PC-3 (cell line): ENCODE results near the gene DACH2. TPM values are rescaled to one million over a fixed set of nuclear protein-coding genes. Genes with fewer than 3 reads are reported as not detected.

Source experiments
- ATAC-seq: fragments of 200-7000 bp; cut with Tn5 transposase; 2 replicates; pipeline ENCODE4 v1.9.1; 2020; ENCODE audit warnings: mild to moderate bottlenecking, moderate library complexity
- BruUV-seq: library from RNA; stranded (reverse); fragments of 400-500 nt; replicated peaks from 2 replicates; lab custom pipeline; 2021; lab: Mats Ljungman, UMichigan
- CTCF ChIA-PET: fragments of 300-600 bp; sonication (Branson Sonifier 250); formaldehyde crosslinking; loops from one replicate; lab custom pipeline; 2022; ENCODE audit warnings: antibody characterized with exemption; lab: Charles Lee
- POLR2A ChIA-PET: fragments of 300-600 bp; sonication (Branson Sonifier 250); formaldehyde crosslinking; loops from one replicate; lab custom pipeline; 2022; ENCODE audit warnings: antibody characterized with exemption; ENCODE audit not compliant: unreplicated experiment; lab: Charles Lee
- DNase-seq: peaks from one replicate; pipeline ENCODE4 v3.0.0-alpha.2; 2015
- H2AFZ ChIP-seq: fragments of 300-600 bp; sonication (generic); 2 replicates; pipeline ENCODE4 v1.6.0; 2016; ENCODE audit warnings: antibody characterized with exemption, low read length
- H3F3A ChIP-seq: fragments of 300-600 bp; sonication (generic); one replicate; pipeline ENCODE4 v1.6.0; 2017; ENCODE audit warnings: antibody characterized with exemption, low read length, control low read depth, mild to moderate bottlenecking; ENCODE audit not compliant: unreplicated experiment
- H3K27ac ChIP-seq: fragments of 300-600 bp; sonication (generic); 2 replicates; pipeline ENCODE4 v1.5.1; 2016; ENCODE audit warnings: mild to moderate bottlenecking, low read length
- H3K27me3 ChIP-seq: fragments of 300-600 bp; sonication (generic); 2 replicates; pipeline ENCODE4 v1.6.1; 2016; ENCODE audit warnings: low read length, mixed read lengths
- H3K36me3 ChIP-seq: fragments of 300-600 bp; sonication (generic); 2 replicates; pipeline ENCODE4 v1.6.1; 2016; ENCODE audit warnings: low read depth, mixed run types, low read length, mixed read lengths
- H3K4me1 ChIP-seq: fragments of 300-600 bp; sonication (generic); 2 replicates; pipeline ENCODE4 v1.5.1; 2016; ENCODE audit warnings: low read length; ENCODE audit not compliant: insufficient read depth
- H3K4me2 ChIP-seq: fragments of 300-600 bp; sonication (generic); 2 replicates; pipeline ENCODE4 v1.6.0; 2016; ENCODE audit warnings: low read length
- H3K4me3 ChIP-seq: fragments of 300-600 bp; sonication (generic); 2 replicates; pipeline ENCODE4 v1.5.1; 2016; ENCODE audit warnings: mild to moderate bottlenecking, low read length, mixed read lengths
- H3K79me2 ChIP-seq: fragments of 300-600 bp; sonication (generic); 2 replicates; pipeline ENCODE4 v1.6.1; 2017; ENCODE audit warnings: low read length, mixed read lengths
- H3K9ac ChIP-seq: fragments of 300-600 bp; sonication (generic); 2 replicates; pipeline ENCODE4 v1.6.0; 2016; ENCODE audit warnings: mild to moderate bottlenecking, low read length
- H3K9me2 ChIP-seq: fragments of 300-600 bp; sonication (generic); replicated peaks from 2 replicates; pipeline ENCODE4 v1.6.1; 2016; ENCODE audit warnings: mixed run types, low read length, mixed read lengths
- H3K9me3 ChIP-seq: fragments of 300-600 bp; sonication (generic); 2 replicates; pipeline ENCODE4 v1.6.1; 2016; ENCODE audit warnings: low read length, mixed read lengths
- H4K20me1 ChIP-seq: fragments of 300-600 bp; sonication (generic); 2 replicates; pipeline ENCODE4 v1.6.1; 2016; ENCODE audit warnings: low read length, mixed read lengths
- EZH2 ChIP-seq: fragments of 300-600 bp; sonication (generic); IDR thresholded peaks from one replicate; pipeline ENCODE4 v1.6.1; 2017; ENCODE audit warnings: antibody characterized with exemption, mild to moderate bottlenecking, low read length; ENCODE audit not compliant: unreplicated experiment
- EZH2phosphoT487 ChIP-seq: fragments of 300-600 bp; sonication (generic); IDR thresholded peaks from 2 replicates; pipeline ENCODE4 v1.6.1; 2018; ENCODE audit warnings: mild to moderate bottlenecking, antibody characterized with exemption, low read length, borderline replicate concordance
- intact Hi-C: fragments of 100-400 bp; cut with micrococcal nuclease; formaldehyde crosslinking; loops from 2 replicates; pipeline ENCODE4 v1.9.0; 2023
- total RNA-seq: library from RNA; depleted of rRNA; stranded (reverse); fragments of >200 nt; gene quantifications from 2 replicates; pipeline ENCODE4 v1.2.3, GENCODE V29; 2014
- TF ChIP-seq, protein P1 (sequence below): fragments of 300-600 bp; sonication (generic); conservative IDR thresholded peaks from 2 replicates; pipeline ENCODE4 v1.5.1; 2017; ENCODE audit warnings: antibody characterized with exemption, low read depth, mild to moderate bottlenecking, low read length

The DACH2 gene
- total RNA-seq, 1 experiment from 2014 or later = not detected

DNA sequence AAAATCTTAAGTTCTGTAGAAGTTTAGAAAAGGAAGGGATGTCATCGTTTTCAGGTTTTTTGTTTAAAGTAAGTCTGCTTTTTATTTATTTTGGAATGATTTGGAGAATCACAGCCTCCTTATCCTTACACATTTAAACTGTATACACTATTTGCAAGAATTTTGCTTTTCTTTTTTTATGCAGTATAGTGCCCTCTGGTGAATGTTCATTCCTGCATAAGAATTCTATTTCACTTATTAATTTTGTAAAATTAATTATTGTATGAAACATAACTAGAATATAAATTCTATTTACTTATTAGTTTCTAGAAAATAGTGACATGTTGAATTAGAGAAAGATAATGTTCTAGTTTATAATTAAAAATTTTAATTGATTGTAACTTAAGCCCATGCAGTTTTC, 44.6 kb downstream of the DACH2 start:
- no peak overlapping the region for H2AFZ ChIP-seq
- no peak overlapping the region for H3K4me3 ChIP-seq
- TF ChIP-seq EZH2phosphoT487 = no peak
- TF ChIP-seq, protein P1, sequence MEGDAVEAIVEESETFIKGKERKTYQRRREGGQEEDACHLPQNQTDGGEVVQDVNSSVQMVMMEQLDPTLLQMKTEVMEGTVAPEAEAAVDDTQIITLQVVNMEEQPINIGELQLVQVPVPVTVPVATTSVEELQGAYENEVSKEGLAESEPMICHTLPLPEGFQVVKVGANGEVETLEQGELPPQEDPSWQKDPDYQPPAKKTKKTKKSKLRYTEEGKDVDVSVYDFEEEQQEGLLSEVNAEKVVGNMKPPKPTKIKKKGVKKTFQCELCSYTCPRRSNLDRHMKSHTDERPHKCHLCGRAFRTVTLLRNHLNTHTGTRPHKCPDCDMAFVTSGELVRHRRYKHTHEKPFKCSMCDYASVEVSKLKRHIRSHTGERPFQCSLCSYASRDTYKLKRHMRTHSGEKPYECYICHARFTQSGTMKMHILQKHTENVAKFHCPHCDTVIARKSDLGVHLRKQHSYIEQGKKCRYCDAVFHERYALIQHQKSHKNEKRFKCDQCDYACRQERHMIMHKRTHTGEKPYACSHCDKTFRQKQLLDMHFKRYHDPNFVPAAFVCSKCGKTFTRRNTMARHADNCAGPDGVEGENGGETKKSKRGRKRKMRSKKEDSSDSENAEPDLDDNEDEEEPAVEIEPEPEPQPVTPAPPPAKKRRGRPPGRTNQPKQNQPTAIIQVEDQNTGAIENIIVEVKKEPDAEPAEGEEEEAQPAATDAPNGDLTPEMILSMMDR = no peak
- TF ChIP-seq EZH2 = no peak
- H3F3A ChIP-seq = no peaks in the 10 kb centered on the region
- no peak overlapping the region for H3K27ac ChIP-seq
- no peaks in the 10 kb centered on the region for H3K27me3 ChIP-seq
- H3K4me2 ChIP-seq = no peak overlapping the region
- DNase-seq = no peak
- no peaks in the 10 kb centered on the region for H3K9me3 ChIP-seq
- H3K36me3 ChIP-seq = no peaks in the 10 kb centered on the region
- no peaks in the 10 kb centered on the region for H3K79me2 ChIP-seq
- no TSS peak for BruUV-seq
- H4K20me1 ChIP-seq = no peaks in the 10 kb centered on the region
- H3K4me1 ChIP-seq = no peaks in the 10 kb centered on the region
- no peak overlapping the region for H3K9ac ChIP-seq
- ATAC-seq = no peak
- intact Hi-C loops = no loop called here
- CTCF ChIA-PET = no interaction called here
- H3K9me2 ChIP-seq = no peaks in the 10 kb centered on the region
- POLR2A ChIA-PET = no interaction called here

DNA sequence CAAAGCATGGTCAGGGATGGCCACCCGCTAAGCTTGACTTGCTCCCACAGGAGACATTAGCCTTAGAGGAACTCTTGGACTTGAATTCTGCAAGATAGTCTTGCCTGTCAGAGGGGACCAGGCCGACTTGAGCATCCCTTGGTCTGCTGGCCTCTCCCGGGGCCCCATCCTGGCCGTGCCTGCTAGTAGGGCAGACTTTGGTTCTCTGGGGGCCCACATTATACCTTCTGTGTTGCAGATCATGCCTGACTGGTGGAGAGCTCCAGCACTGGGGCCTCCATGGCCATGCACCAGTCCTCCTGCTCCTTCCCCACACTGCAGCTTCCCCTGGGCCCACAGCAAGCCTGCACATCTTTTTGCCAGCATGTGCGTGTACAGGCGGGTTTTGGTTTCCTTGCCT, 46.5 kb downstream of the DACH2 start:
- Histone ChIP-seq H3K4me1 (no peaks in the 10 kb centered on the region), H3K36me3 (no peaks in the 10 kb centered on the region), H3K4me2 (no peak overlapping the region), H3K79me2 (no peaks in the 10 kb centered on the region), H3K9me2 (no peaks in the 10 kb centered on the region), H3K9ac (no peak overlapping the region), H3K27me3 (no peaks in the 10 kb centered on the region), H3K27ac (no peak overlapping the region), H2AFZ (no peak overlapping the region), H3K9me3 (no peaks in the 10 kb centered on the region), H3F3A (no peaks in the 10 kb centered on the region), H3K4me3 (no peak overlapping the region), H4K20me1 (no peaks in the 10 kb centered on the region)
- TF ChIP-seq EZH2 = no peak
- no peak for TF ChIP-seq EZH2phosphoT487
- TF ChIP-seq, protein P1 = no peak
- DNase-seq = no peak
- ChIA-PET CTCF (no interaction called here), POLR2A (no interaction called here)
- BruUV-seq = no TSS peak
- no peak for ATAC-seq
- intact Hi-C loops = no loop called here

DNA sequence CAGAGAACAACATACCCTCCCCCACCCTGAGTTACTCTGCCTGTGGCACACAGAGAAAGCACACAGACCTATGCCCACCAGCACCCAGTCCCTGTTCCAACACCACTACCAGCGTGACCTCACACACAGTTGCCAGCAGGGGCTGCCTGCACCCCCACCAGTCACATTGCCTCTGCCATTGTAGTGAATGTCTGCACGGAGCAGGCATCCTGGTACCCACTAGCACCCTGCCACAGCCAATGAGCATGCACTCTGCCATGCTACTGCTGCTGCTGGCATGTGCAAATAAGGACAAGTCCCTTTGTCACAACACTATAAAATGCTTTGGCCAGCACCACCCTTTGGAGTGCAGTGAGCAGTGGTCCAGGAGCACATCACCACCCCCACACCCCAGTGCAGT, 47.1 kb downstream of the DACH2 start:
- POLR2A ChIA-PET = no interaction called here
- intact Hi-C loops = no loop called here

More for the DNA sequence above, 47.1 kb downstream of the DACH2 start:
- Histone ChIP-seq H3K4me3 (no peak overlapping the region), H3K9ac (no peak overlapping the region), H3K36me3 (no peaks in the 10 kb centered on the region), H4K20me1 (no peaks in the 10 kb centered on the region), H3K4me2 (no peak overlapping the region), H3F3A (no peaks in the 10 kb centered on the region), H2AFZ (no peak overlapping the region), H3K9me3 (no peaks in the 10 kb centered on the region), H3K79me2 (no peaks in the 10 kb centered on the region), H3K27me3 (no peaks in the 10 kb centered on the region), H3K27ac (no peak overlapping the region), H3K9me2 (no peaks in the 10 kb centered on the region), H3K4me1 (no peaks in the 10 kb centered on the region)
- CTCF ChIA-PET = no interaction called here
- no peak for TF ChIP-seq EZH2phosphoT487
- no peak for TF ChIP-seq EZH2
- TF ChIP-seq, protein P1 = no peak
- ATAC-seq (no peak), DNase-seq (no peak)
- BruUV-seq = no TSS peak
